ENCODE results near the gene PTPRM.

PTPRM gene

DNA sequence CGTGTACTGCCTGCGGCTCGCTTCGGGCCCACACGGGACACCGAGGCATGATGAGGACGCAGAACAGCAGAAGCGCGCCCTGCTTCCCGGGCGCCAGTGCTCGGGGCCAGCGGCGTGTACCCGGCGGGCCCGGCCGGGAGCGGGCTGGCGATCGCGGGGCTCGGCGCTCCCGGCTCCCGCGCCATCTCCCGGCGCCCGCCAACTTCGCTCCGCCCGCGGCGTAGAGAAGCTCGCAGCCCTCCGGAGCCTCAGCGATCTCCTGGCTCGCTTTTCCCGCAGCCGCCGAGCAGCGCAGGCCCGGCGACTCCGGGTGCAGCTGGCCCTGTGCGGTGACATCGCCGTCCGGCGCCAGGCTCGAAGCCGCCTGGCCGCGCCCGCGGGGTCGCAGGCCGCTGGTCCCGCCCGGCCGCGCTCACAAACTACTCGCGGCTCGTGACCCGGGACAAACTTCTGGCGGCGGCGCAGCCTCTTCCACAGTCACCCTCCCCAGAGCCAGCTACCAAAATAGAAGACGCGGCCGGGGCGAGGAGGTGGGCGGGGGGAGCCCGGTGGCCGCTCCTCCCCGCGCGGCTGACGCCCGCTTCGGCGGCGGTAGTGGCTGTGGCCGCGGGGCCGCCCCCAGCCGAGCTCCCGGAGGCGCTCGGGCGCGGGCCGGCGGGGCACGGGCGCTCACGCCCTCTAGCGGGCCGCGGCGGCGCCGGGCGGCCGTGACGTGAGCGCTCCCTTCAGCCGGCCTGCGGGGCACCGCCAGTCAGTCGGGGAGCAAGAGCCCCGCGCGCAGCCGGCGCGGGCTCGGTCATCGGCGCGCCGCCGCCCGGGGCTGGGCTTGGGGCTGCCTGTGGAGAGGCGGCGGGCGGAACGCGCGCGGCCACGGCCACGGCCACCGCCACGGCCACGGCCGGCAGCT, at the start of gene PTPRM:
PTPRM (plus strand) TSS at position 750 of the 907 bp plus-strand sequence. CDS start 503 bp downstream, outside the sequence.
- DNase-seq, result no peak

DNA sequence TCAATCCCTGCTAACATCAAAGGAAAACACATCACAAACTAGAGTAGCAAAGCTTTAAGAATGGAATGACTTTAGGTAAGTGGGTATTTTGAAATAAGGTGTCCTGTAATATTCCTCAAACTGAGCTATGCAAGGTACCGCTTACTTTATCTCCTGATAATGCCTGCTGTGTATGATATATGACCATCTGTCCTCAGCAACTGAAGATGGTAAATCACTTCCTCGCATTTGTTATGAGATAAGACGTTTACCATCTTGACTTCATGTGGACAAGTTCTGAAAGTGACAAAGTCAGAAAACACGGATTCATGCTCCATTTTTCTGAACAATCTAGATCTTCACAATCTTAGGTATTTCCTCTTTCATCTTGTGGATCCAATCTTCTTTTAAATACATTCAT, 49.3 kb upstream of the PTPRM start:
- DNase-seq, result no peak

DNA sequence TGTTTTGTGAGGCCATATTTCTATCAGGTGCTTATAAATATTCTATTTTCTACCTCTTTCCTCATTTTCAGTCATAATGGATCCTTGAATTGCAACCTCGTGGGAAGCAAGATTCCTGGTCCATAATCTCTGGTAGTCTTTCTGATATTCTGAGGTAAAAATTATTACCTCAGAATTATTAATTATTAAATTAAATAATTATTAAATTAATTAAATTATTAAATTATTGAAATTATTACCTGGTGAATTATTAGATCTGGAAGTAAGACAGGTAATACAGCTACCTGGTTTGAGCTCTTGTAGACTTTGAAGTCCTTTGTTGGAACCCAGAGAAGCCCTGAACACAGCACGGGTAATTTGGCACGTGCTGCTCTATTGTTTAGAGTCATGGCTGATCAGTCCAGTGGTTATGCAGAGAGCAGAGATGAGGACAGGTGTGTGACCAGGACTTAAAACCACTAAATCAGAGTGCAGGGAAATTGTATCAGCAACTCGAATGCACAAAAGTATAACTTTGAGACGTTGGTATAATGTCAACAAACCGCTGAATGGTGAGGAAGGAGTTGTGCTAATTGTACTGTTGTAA, 46.8 kb upstream of the PTPRM start:
- no peak for DNase-seq

DNA sequence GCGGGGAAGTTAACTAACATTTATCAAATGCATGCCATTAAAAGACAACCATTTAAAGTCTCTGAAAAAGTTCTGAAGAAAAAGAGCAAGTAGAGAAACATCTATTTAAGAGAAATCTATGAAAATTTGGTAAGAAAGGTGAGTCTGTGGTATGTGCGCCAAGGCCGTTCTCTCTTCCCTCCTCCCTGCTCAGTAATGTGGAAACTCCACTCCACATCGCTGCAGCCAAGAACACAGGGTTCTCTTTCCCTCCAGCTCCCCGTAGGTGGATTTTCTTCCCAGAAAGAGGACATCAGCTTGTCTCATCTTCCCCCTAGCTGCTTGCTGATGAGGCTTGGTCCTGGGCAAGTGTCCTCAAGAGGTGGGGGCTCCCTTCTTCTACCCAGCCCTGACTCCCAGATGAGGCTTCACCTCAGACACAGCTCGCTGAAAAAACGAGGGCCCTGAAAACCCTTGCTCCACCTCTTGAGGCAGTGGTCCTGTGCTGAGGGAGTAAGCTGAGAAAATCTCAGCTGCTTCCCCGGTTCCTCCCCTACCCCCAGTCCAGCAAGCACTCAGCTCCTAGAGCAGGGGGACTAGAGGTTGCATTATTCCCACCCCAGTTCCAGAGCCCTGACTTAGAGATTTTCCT, 45.8 kb upstream of the PTPRM start:
- no peak for DNase-seq

DNA sequence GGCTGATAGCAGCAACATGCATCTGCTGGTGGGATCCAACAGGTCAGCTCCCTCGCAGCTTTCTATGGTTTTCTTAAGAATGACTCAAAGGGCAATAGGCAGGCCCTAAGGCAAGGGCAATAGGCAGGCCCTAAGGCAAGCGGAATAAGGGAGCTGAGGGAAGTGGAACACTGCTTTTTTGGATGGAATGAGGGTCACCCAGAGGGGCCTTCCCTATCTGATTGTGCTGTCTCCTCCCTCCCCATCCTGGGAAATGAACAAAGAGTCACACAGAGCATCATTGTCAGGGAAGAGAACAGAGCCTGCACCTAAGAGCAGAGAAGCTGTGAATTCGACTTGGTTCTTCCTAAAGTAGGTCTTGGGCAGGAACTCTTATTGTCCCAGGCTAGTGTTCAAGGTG, 43.3 kb upstream of the PTPRM start:
- no peak for DNase-seq

DNA sequence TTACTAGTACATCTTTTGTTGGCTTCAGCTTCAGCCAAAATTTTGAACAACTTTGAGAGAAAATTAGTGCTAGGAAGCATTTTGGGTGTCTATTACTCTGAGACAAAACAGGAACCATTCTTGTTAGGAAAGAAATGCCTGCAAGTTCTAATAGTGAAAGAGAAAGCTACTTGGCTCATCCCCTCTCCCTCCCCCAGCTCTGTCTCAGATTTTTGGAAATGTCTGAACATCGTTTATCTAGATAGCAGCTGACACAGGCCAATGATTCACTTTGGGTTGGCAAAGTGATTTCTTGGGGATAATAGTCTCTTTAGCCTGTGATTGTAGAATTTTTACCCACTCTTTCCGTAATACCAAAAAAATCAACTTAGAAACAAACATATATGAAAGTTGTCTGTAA, 42.3 kb upstream of the PTPRM start:
- no peak for DNase-seq

DNA sequence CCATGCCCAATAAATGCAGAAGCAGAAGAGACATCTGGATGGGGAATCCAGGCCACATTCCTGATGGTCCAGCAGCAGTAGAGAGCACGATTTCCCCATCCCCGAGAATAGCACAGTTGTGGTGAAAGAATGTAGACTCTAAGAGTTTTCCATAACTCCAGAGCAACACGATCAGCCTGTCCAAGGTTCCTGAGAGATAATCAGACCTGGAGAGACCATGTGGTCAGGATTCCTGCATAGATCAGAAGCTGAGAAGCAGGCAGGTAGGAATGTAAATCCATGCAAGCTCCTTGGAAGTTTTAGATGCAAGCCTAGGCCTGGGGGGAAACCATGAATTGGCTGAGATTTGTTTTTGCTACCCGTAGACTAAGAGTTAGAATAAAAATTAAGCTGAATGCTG, 34.2 kb upstream of the PTPRM start:
- DNase-seq, result no peak

DNA sequence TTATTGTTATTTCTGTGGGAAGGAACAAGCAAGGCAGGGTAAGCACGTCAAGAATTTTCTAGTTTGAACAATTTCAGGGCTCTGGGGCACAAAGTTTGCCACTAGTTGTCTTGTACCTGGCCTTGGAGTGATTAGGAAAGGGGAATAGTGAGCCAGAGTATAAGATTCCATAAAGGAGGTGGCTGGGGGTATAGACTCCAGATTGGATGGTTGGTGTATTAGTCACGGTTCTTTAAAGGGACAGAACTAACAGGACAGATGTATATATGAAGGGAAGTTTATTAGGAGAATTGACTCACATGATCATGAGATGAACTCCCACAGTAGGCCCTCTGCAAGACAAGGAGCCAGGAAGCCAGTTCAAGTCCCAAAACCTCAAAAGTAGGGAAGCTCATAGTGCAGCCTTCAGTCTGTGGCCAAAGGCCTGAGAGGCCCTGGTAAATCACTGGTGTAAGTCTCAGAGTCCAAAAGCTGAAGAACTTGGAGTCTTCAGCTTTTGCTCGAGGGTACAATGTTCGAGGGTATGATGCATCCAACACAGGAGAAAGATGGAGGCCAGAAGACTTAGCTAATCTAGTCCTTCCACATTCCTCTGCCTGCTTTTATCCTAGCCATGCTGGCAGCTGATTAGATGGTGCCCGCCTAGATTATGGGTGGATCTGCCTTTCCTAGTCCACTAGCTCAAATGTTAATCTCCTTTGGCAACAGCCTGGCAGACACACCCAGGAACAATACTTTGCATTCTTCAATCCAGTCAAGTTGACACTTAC, 31.5 kb upstream of the PTPRM start:
- DNase-seq, result no peak

DNA sequence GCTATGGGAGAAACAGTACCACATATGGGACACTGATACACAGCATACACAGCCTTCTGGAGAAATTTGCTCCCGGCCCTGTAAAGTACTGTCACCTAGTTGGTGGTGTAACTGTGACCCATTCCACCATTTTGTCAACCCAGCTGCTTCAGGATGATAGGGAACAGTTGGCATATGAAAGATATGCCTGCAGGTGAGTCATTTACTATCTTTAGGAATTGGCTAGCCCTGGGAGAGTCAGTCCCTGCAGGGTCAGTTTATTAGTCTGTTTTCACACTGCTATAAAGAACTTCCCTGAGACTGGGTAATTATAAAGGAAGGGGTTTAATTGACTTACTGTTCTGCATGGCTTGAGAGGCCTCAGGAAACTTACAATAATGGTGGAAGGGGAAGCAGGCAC, 30.0 kb upstream of the PTPRM start:
- no peak for DNase-seq

DNA sequence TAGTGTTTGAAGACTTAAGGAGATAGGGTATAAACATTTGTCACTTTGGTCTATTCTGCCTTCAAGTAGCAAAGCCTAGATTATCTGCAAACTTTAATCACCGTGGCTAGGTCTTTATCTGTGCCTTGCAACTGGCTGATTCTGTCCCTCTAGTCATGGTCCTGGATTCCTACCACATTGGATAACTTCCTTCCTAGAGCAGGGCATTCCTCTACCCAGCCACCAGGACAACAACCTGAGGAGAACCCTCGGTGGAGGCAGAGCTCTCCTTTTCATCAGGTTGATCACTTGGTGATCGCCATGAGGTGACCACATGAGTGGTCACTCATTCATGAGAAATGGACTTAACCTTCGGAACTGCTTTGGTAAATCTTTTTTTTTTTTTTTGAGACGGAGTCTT, 25.3 kb upstream of the PTPRM start:
- DNase-seq, result no peak

DNA sequence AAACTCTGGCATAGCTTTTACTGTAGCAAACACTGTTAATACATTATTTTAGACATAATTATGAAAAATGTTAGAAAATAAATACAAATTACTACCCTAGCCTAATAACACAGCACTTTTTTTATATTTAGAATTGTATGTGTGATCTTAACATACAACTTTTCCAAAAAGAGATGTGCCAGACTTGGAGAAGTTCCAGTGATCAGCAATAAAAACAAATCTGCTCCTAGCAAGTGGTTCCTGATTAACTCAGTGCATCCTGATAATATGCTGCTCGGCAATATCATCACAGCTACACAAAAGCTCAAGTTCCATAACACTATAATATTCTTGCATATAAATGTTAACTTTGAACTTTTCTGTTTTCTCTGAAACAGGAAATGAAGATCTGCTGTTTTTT, 22.4 kb upstream of the PTPRM start:
- DNase-seq, result no peak

DNA sequence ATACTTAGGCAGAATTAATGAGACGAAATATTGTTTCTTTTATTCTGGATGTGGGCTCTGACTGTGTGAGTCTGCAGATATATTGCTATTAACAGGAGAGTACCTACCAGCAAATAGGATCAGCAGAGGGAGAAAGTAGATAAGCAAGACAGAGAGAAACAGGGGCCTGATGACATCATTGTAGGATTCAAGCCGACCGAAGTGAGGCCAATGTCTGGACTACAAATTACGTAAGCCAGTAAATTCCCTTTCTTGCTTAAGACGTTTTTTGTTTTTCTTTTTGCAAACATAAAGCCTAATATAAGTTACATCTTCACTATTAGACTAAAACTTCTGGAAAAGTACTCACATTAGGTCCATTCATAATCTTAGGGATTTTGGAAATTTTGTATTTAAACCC, 21.4 kb upstream of the PTPRM start:
- no peak for DNase-seq

DNA sequence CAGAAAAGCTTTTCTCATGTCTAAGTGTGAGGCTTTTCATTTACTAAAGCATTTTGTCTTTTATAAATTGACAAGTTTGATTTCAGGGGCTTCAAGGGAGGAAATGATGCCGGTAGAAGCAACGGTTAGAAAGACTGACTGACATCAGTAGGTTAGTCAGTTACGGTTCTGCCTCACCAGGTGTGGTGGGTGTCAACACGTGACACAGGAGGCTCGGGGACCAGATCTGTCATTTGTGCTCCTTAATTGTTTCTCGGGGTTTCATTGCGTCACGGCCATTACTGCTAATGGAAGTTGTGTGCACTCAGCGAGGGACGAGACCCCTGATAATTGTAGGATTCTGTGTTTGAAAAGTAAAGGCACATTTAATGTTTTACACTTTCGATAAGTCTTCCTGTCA, 18.9 kb upstream of the PTPRM start:
- no peak for DNase-seq

DNA sequence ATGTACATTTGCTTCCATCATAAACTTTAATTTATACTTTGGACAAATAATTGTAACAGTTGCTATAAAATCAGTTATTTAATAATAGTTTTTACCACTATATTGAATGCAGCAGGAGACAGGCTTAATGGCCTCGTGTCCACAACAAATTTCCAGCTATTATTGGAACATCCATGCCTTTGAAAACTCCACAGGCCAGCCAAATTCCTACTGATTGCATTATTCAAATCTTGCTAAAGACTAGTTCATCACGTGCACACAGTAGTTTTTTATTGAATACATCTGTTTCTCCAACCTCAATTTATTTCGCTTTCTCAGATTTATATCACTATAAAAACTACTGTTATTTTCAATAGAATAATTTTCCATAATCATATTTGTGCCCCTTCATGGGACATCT, 18.4 kb upstream of the PTPRM start:
- no peak for DNase-seq

DNA sequence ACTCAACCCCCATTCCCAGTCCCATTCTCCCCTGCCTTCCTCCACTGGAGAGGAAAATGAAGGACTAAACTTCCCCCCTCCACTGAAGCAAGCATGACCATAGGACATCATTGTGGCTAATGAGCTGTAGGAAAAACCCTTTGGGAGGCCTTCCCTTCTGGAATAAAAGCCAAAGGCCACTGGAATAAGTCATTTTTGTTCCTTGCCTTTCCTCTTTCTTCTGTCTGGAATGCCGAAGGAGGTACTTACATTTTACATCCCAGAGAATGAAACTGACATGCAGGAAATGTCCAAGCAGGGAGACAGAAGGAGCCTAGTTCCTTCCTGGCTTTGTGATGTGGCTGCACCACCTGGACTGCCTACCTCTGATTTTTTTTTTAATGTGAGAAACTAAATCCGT, 9.1 kb upstream of the PTPRM start:
- no peak for DNase-seq

DNA sequence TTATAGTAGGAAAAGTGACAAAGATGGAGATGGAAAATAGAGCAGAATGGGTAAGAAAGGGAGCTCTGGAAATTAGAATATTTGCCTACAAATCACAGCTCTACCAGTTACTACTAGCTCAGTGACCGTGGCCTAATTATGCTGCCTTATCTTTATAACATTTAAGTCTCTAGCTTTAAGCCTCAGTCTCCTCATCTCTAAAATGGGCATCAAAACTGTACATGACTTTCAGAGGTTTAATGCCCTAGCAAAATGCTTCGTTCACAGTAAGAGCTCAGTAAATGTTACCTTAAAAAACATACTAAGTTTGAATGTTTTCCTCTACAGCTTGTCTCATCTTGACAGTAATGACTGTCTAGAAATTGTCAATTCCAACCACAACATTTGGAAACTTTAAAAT, 8.3 kb upstream of the PTPRM start:
- no peak for DNase-seq

DNA sequence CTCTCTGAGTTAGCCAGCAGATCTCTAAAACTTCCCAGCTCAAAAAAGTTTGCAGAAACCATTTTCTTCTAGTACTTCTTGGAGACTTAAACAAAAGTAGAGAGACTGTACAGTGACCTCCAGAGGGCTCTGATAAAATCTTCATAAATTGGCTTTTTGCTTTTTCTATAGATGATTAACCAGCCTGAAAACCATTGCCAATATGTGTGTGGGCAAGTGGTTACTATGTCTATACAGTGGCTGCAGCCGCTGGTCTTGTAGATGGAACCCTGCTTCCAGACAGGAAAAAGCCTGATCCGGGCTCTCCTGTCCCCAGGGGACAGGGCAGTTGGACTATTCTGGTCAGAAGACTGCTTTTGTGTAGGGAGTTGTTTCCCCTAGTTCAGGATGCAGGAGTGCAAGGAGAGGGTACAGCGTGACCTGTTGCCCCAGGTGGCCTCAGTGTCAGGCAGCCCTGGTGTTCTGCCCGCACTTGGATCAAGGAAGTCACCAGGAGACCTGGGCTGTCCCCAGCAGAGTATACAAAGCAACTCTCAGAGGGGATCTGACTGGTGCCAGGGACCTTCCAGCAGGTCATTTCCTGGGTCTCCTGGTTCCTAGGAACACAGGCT, 7.3 kb upstream of the PTPRM start:
- no peak for DNase-seq

DNA sequence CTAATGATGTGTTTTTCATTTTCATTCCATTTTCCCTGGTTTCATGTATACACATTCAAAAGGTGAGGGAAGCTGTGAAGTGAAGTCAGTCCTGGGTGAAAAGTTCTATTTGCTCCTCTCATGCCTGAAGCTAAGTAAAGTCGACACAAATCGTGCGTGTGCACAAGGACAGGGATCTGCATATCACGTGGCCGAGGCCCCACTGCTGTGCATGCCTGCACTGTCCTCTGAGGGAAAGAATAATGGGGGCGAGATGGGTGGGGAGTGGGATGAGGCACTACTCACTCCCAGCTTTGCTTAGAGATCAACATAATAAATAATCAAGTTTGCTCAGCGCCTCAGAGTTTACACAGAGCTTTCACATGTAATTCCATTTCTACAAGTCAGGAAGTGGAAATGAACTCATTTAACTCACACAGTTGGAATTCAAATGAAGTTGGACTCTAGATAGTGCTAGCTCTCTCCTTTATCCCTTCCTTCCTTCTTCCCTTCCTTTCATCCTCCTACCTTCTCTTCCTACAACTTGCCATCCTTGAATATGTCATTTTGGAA, 5.1 kb upstream of the PTPRM start:
- no peak for DNase-seq

DNA sequence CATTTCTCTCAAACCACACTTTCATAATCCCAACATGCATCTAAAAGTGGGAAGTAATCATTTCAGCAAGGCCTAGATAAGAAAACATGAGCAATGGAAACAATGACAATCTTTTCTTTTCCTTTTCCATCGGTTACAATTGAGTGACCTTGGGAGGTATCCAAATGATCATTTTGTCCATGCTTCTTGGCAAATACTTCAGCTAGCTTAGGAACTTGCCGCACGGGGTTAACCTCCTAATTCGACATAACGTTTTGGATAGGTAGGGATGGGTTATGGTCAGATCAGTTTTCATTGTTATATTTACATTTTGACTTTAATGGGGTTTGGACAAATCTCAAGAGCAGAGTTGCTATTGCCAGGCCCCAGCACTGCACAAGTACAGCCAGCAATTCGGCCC, 4.6 kb upstream of the PTPRM start:
- no peak for DNase-seq

DNA sequence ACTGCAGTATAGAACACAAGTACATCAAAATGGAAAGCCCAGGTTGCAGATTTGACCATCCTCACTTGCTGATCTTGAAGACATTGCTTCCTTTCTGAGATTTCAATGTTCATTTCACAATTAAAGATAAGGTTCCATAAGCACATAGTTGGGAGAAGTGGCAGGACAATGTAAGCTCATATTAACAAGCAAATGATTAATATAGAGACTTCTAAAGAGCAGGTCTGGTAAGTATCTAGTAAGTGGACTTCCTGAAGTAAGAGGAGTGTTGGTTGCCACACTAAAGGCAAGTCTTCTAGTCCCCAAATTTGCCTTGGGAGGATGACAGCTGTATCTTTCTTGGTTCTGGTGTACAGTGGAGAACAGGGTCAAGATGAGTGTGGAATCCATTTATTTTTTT, 1.4 kb upstream of the PTPRM start:
- DNase-seq, result no peak

DNA sequence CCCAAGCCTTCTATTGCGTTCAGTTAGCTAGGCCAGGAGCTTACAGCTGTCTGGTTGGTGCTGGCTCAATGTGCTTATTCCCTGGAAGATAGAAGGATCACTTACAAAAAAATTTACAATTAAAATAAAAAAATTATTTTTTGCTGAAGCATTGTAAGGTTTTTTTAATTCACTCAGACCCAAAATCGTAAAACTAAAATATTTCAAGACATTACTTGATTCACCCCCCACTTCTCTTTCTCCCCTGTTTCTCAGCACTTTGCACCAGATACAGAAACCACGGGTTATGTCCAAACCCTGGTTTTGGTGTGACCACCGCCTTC, 911 bp upstream of the PTPRM start:
- DNase-seq, result no peak

DNA sequence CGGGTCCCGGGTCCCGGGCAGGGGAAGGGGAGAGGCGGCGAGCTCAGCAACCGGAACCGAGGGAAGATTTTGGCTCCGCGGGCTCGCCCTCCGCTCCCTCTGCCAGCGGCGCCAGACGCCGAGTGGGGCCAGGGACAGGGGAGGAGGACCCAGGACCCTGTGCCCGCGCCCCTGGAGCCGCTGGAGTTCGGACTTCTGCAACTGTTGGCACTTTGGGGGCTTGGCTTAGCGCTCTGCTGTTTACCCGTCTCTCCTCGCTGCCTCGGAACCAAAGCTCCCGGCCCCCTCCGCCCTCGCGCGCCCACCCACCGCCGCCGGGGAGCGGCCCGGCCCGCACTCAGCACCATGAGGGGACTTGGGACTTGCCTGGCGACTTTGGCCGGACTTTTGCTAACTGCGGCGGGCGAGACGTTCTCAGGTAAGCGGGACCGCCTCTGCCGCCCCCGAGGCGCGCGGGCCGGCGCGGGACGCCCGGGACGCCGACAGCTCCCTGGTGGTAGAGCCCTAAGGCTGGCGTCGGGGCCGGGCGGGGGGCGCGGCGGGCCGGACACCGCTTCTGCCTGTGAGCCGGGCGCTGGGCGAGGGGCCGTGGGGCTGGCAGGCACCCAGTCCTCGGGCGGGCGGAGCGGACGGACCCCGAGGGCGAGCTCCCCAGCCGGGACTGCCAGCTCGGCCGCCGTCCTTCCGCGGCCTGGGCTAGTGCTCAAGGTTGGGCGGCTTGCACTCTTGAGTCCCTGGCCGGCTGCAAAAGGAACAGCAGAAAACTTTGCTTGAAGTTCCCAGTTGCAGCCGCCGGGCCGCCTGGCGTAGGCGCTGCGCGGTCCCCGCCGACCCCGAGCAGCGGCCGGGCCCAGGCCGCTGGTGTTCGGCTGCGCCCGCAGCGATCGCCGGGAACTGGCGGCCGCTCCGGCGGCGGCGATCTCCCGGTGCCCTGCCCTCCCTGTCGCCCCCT, 634 bp downstream of the PTPRM start:
- DNase-seq, result no peak
